ENCODE measurements around the gene GUCA2B.

GUCA2B gene

GRCh38 chr1:42165511-42166210 lies 12.5 kb downstream of the GUCA2B start:
- in situ Hi-C loops (cut with MboI; ENCODE audit: low sequenced_read_pairs), result no loop called here

GRCh38 chr1:42167611-42168390 lies 14.6 kb downstream of the GUCA2B start:
- in situ Hi-C loops (cut with MboI; ENCODE audit: low sequenced_read_pairs), result no loop called here

- in situ Hi-C loops (cut with MboI; ENCODE audit: low sequenced_read_pairs), result no loop called here
Measured at GRCh38 chr1:42168391-42168670, 15.1 kb downstream of the GUCA2B start.

- in situ Hi-C loops (cut with MboI; ENCODE audit: low sequenced_read_pairs), result no loop called here
Measured at GRCh38 chr1:42168763-42169162, 15.6 kb downstream of the GUCA2B start.

- in situ Hi-C loops (cut with MboI; ENCODE audit: low sequenced_read_pairs), result no loop called here
Measured at GRCh38 chr1:42170779-42171621, 17.8 kb downstream of the GUCA2B start.

- in situ Hi-C loops (cut with MboI; ENCODE audit: low sequenced_read_pairs), result no loop called here
Measured at GRCh38 chr1:42171679-42172266, 18.6 kb downstream of the GUCA2B start.

- in situ Hi-C loops (cut with MboI; ENCODE audit: low sequenced_read_pairs), result no loop called here
Measured at GRCh38 chr1:42172381-42173133, 19.3 kb downstream of the GUCA2B start.

- in situ Hi-C loops (cut with MboI; ENCODE audit: low sequenced_read_pairs), result no loop called here
Measured at GRCh38 chr1:42173155-42173933, 20.1 kb downstream of the GUCA2B start.

GRCh38 chr1:42173961-42174735 lies 20.9 kb downstream of the GUCA2B start:
- in situ Hi-C loops (cut with MboI; ENCODE audit: low sequenced_read_pairs), result no loop called here

GRCh38 chr1:42175314-42176054 lies 22.3 kb downstream of the GUCA2B start:
- in situ Hi-C loops (cut with MboI; ENCODE audit: low sequenced_read_pairs), result no loop called here

- in situ Hi-C loops (cut with MboI; ENCODE audit: low sequenced_read_pairs), result no loop called here
Measured at GRCh38 chr1:42176902-42177519, 23.8 kb downstream of the GUCA2B start.

- in situ Hi-C loops (cut with MboI; ENCODE audit: low sequenced_read_pairs), result no loop called here
Measured at GRCh38 chr1:42177541-42177981, 24.4 kb downstream of the GUCA2B start.

GRCh38 chr1:42178249-42178648 lies 25.0 kb downstream of the GUCA2B start:
- in situ Hi-C loops (cut with MboI; ENCODE audit: low sequenced_read_pairs), result no loop called here

GRCh38 chr1:42179275-42179674 lies 26.1 kb downstream of the GUCA2B start:
- in situ Hi-C loops (cut with MboI; ENCODE audit: low sequenced_read_pairs), result no loop called here

GRCh38 chr1:42179900-42180329 lies 26.7 kb downstream of the GUCA2B start:
- in situ Hi-C loops (cut with MboI; ENCODE audit: low sequenced_read_pairs), result no loop called here

GRCh38 chr1:42181687-42182086 lies 28.5 kb downstream of the GUCA2B start:
- in situ Hi-C loops (cut with MboI; ENCODE audit: low sequenced_read_pairs), result no loop called here

- in situ Hi-C loops (cut with MboI; ENCODE audit: low sequenced_read_pairs), result no loop called here
Measured at GRCh38 chr1:42183210-42183956, 30.2 kb downstream of the GUCA2B start.
